ENCODE data around the gene KRTAP21-3.
"Not testable (repeated sequence)": the region's sequence is repeated elsewhere in the genome, so short reads cannot be mapped to it uniquely, and the experiment has no call there.

Gene KRTAP21-3, protein sequence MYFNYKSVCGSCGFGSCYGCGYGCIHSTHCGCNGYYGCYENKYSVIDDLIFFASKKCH

GRCh38 chr21:30718239-30718909, at the start of gene KRTAP21-3:
Gene KRTAP21-3, minus strand, starts transcription at chr21:30718777. Its CDS starts 18 bp downstream, at chr21:30718759.
- TF ChIP-seq CTCF (conservative IDR thresholded peaks at IDR 0.05; ENCODE audit: low read depth, low read length), result no peak
- H3K4me3 ChIP-seq (ENCODE audit: low read length), result no peak within 1 kb of the TSS
- DNase-seq (ENCODE audit: low read depth), result peak; percentile 31

GRCh38 chr21:30760776-30761175, 42.2 kb upstream of the KRTAP21-3 start:
- no peak overlapping the region for H3K4me3 ChIP-seq (ENCODE audit: low read length)
- TF ChIP-seq CTCF (conservative IDR thresholded peaks at IDR 0.05; ENCODE audit: low read depth, low read length), result no peak
- no peak for DNase-seq (ENCODE audit: low read depth)

GRCh38 chr21:30758306-30758705, 39.7 kb upstream of the KRTAP21-3 start:
- no peak overlapping the region for H3K4me3 ChIP-seq (ENCODE audit: low read length)
- no peak for DNase-seq (ENCODE audit: low read depth)
- no peak for TF ChIP-seq CTCF (conservative IDR thresholded peaks at IDR 0.05; ENCODE audit: low read depth, low read length)

DNA sequence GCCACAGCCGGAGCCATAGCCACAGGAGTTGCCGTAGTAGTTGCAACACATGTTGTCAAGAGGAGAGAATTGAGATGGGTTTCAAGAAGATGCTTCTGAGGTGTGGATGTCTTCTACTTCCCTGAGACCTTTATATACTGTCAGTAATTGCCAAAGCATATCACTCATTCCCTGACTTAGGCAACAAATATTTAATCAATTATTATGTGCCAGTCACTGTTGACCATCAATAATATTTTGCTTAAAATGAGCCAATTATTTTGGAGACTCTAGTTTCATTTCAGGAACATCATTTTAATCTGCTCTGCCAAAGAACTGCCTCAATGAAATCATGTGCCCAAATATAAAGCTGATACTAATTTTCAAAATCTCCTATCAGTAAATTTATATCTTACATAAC, 36.8 kb upstream of the KRTAP21-3 start, which contains the start of gene KRTAP21-1:
TSS of gene KRTAP21-1 (minus strand) at position 101 of the 400 bp plus-strand sequence. CDS start at position 51, 50 bp downstream.
- DNase-seq (ENCODE audit: low read depth); H3K4me3 ChIP-seq (ENCODE audit: low read length): not testable (repeated sequence)

DNA sequence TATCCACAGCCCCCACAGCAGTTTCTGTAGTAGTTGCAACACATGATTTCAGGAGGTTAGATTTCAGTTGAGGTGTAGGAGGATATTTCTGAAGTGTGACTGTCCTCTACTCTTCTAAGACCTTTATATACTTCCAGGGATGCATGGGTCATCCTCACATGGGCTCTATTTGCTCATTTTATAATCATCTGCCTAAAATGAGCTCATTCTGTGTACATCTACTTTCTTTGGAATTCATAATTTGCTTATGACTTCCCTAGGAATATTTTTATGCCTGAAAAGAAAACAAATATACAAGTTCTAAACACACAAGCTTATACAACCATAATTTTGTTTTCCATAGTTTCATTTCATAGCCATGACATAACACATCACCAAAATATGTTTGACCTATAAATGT, 28.6 kb upstream of the KRTAP21-3 start, which contains the start of gene KRTAP21-2:
TSS of gene KRTAP21-2 (minus strand) at position 101 of the 400 bp plus-strand sequence. CDS start at position 44, 57 bp downstream.
- no peak for DNase-seq (ENCODE audit: low read depth)
- no peak for TF ChIP-seq CTCF (conservative IDR thresholded peaks at IDR 0.05; ENCODE audit: low read depth, low read length)
- H3K4me3 ChIP-seq (ENCODE audit: low read length), result no peak within 1 kb of the TSS

- no peak overlapping the region for H3K4me3 ChIP-seq (ENCODE audit: low read length)
- no peak for DNase-seq (ENCODE audit: low read depth)
- TF ChIP-seq CTCF (conservative IDR thresholded peaks at IDR 0.05; ENCODE audit: low read depth, low read length), result no peak
These were observed 21.9 kb upstream of the KRTAP21-3 start for GRCh38 chr21:30740462-30740861.

DNA sequence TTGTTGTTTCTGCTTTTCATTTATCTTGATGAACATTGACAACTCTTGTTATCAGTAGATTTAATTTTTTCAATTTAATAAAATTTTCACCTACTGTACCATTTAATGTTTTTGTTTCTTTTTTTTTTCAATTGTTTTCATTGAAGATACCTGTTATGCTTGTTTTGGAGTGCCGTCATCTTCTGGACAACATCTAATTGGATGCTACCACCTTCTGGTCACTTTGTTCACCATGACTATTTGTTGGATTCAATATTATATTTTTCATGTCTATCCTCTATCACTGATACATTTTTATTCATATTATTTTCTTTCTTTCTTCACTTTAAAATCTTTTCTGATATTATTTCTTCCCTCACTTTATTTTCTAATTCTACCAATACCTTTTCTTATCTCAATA, 14.4 kb upstream of the KRTAP21-3 start:
- DNase-seq (ENCODE audit: low read depth), result no peak
- TF ChIP-seq CTCF (conservative IDR thresholded peaks at IDR 0.05; ENCODE audit: low read depth, low read length), result no peak
- no peak overlapping the region for H3K4me3 ChIP-seq (ENCODE audit: low read length)
